AG04449 (cell line): ENCODE measurements around the gene MCIDAS.

ENCODE experiments used
- CTCF ChIA-PET: fragments of 350-600 bp; formaldehyde crosslinking; extraction: SDS; loops from one replicate; lab custom pipeline; 2021; ENCODE audit warnings: antibody characterized with exemption; lab: Yijun Ruan, JAX
- POLR2A ChIA-PET: fragments of 400-600, 350-600 bp; formaldehyde crosslinking; extraction: SDS; loops from one replicate; lab custom pipeline; 2020; ENCODE audit warnings: antibody characterized with exemption, inconsistent platforms; lab: Yijun Ruan, JAX
- DNase-seq: peaks from one replicate; pipeline ENCODE4 v3.0.0-alpha.2; 2010; ENCODE audit warnings: low read depth, low spot score
- H3K4me3 ChIP-seq: 2 replicates; pipeline ENCODE4 v1.5.1; 2011; ENCODE audit warnings: low read depth, mild to moderate bottlenecking, control low read depth, low read length
- CTCF ChIP-seq: IDR thresholded peaks from one replicate; pipeline ENCODE4 v1.5.1; 2011; ENCODE audit warnings: mild to moderate bottlenecking, moderate library complexity, low read length, control low read depth, inconsistent platforms; ENCODE audit not compliant: insufficient read depth; ENCODE audit errors: missing control alignments

The MCIDAS gene

GRCh38 chr5:55236800-55237199 lies 9.7 kb upstream of the MCIDAS start:
- no peak overlapping the region for H3K4me3 ChIP-seq
- no peak for TF ChIP-seq CTCF
- DNase-seq: no peak
- CTCF ChIA-PET: interaction anchor here (0.7 to 2.0 kb wide), 2 partner anchors 9 to 65 kb away, joined by 3 to 6 read pairs; no protein-coding TSS in a partner anchor
- POLR2A ChIA-PET: no interaction called here

- no peak for DNase-seq
- ChIA-PET POLR2A (no interaction called here), CTCF (interaction anchor here (1.0 to 3.2 kb wide), 5 partner anchors 12 to 458 kb away, joined by 3 to 11 read pairs (median 3); no protein-coding TSS in a partner anchor)
- TF ChIP-seq CTCF: no peak
- H3K4me3 ChIP-seq: peak overlapping the region; percentile 54
Measured at GRCh38 chr5:55234121-55234700, 7.1 kb upstream of the MCIDAS start.

GRCh38 chr5:55232985-55233928 lies 6.1 kb upstream of the MCIDAS start, which contains the start of gene CCNO:
Gene CCNO, minus strand, starts transcription at chr5:55233608. Its CDS starts 85 bp downstream, at chr5:55233523.
- DNase-seq: no peak
- H3K4me3 ChIP-seq: peak within 1 kb of the TSS; percentile 54
- TF ChIP-seq CTCF: peak; percentile 3
- CTCF ChIA-PET: interaction anchor here (0.7 to 3.2 kb wide), 8 partner anchors 9 to 62 kb away, joined by 3 to 11 read pairs (median 3); no protein-coding TSS in a partner anchor
- POLR2A ChIA-PET: no interaction called here

GRCh38 chr5:55232271-55232984 lies 5.3 kb upstream of the MCIDAS start:
- no peak for DNase-seq
- ChIA-PET CTCF (interaction anchor here (0.7 to 3.2 kb wide), 6 partner anchors 9 to 73 kb away, joined by 3 to 11 read pairs (median 3); no protein-coding TSS in a partner anchor), POLR2A (interaction anchor here (0.6 kb wide), 1 partner anchor 665 kb away, joined by 3 read pairs; no protein-coding TSS in a partner anchor)
- peak overlapping the region; percentile 54 for H3K4me3 ChIP-seq
- TF ChIP-seq CTCF: no peak

- H3K4me3 ChIP-seq: peak overlapping the region; percentile 54
- DNase-seq: no peak
- no peak for TF ChIP-seq CTCF
- ChIA-PET CTCF (interaction anchor here (0.9 to 3.2 kb wide), 4 partner anchors 12 to 74 kb away, joined by 3 to 11 read pairs (median 6); no protein-coding TSS in a partner anchor), POLR2A (interaction anchor here (0.6 kb wide), 1 partner anchor 666 kb away, joined by 3 read pairs; no protein-coding TSS in a partner anchor)
Measured at GRCh38 chr5:55231919-55232270, 4.8 kb upstream of the MCIDAS start.
